Thyroid gland (tissue), 4 donors: ENCODE results near the gene RPS19BP1.

Experiments
- POLR2A ChIP-seq, 2 donors: fragments of 450-650 bp; IDR thresholded peaks; one replicate each; pipeline ENCODE4 v1.6.1; 2017; ENCODE audit warnings: antibody characterized with exemption in 2 of 2, mild to moderate bottlenecking in 2 of 2, moderate library complexity in 1 of 2
- TF ChIP-seq, protein P1 (sequence below), 6 experiments: fragments of 200-600 bp in 3 of 6; fragments of 450-650 bp in 3 of 6; sonication (generic) in 3 of 6; IDR thresholded peaks; one replicate each; pipeline ENCODE4 v1.5.1; 2016 to 2019; ENCODE audit warnings: antibody characterized with exemption in 6 of 6, mild to moderate bottlenecking in 2 of 6, inconsistent platforms in 1 of 6, moderate library complexity in 1 of 6

DNA sequence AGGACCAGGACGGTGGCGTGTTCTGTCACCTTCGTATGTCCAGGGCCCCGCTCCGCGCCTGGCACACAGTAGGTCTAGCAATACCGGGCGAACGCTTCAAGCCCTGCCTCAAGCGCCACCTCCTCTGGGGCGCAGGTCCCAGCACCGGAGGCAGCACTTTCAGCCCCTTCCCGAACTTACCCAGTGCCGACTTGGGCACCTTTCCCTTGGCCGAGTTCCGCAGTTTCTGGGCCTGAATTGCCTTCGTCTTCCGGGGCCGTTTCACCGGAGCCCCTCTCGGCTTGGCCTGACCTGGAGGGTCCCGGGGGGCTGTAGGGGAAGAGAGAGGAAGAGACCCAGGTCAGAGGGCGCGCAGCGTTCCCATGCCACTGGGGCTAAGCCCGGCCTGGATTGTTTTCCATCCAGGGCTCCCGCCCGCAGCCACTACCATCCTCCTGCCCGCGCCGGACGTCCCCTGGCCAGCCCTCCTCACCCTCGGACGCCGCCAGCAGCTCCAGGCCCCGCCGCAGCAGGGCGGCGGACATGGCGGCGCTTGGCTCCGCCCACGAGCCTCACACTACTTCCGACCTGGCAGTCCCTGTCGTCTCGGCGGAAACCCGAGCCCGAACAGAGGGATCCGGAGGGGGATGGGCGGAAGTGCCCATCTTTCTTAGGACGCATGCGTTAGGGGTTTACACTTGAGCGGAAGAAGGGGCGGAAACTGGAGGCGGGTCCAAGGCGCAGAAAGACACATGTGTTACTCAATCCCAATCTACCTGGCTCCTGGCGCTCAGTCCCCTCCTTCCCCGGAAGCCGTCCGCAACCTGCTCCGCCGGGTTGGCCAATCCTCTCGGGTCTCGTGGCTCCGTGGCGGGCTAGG lies at the start of gene RPS19BP1:
- TF ChIP-seq, protein P1, sequence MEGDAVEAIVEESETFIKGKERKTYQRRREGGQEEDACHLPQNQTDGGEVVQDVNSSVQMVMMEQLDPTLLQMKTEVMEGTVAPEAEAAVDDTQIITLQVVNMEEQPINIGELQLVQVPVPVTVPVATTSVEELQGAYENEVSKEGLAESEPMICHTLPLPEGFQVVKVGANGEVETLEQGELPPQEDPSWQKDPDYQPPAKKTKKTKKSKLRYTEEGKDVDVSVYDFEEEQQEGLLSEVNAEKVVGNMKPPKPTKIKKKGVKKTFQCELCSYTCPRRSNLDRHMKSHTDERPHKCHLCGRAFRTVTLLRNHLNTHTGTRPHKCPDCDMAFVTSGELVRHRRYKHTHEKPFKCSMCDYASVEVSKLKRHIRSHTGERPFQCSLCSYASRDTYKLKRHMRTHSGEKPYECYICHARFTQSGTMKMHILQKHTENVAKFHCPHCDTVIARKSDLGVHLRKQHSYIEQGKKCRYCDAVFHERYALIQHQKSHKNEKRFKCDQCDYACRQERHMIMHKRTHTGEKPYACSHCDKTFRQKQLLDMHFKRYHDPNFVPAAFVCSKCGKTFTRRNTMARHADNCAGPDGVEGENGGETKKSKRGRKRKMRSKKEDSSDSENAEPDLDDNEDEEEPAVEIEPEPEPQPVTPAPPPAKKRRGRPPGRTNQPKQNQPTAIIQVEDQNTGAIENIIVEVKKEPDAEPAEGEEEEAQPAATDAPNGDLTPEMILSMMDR (IDR thresholded peaks at IDR 0.05) = peak in 1 of 6 experiments; percentile 2
- TF ChIP-seq POLR2A (IDR thresholded peaks at IDR 0.05) = peak; percentile 68 to 86
